GM21619 (cell line): Measurements from ENCODE around the gene ATXN1.
"Not testable (repeated sequence)": the region's sequence is repeated elsewhere in the genome, so short reads cannot be mapped to it uniquely, and the experiment has no call there.

Experiments
- ATAC-seq: cut with Tn5 transposase; IDR thresholded peaks from one replicate; pipeline ENCODE4 v1.9.1; 2021; ENCODE audit not compliant: unreplicated experiment

The ATXN1 gene

GRCh38 chr6:16404456-16404855 is 356.8 kb downstream of the ATXN1 start:
- no peak for ATAC-seq

DNA sequence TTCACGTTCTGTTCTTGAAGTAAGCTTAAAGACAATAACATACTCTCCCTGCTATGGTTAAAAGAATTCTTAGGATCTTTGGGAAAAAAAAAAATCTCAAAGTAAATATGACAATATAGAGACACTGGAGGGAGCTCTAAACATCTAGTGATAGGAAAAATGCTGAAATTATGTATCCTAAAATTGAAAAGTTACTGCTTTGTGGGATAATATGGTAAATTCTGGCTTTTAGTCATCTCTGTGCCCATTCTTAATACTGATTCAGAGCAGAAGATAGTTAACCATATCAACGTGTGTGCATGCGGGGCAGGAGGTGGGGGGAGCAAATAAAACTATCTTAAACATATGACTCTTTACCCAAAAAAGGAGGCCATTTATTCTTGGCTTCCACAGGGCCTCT is 357.4 kb downstream of the ATXN1 start:
- ATAC-seq = no peak

DNA sequence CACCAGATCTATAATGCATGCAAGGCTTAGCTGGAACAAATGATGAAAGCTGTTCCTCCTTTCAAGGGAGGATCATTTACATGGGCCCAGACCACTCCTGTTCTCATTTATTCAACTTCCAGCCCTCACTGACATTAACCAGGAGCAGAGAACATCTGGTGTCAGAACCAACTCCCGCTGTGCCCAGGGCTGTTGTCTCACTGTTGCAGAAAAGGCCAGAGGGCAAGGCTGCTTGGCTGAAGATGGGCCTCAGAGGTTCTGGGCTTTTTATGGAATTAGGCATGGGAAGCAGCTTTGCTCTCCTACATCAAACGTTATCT is 358.7 kb downstream of the ATXN1 start:
- ATAC-seq = no peak

DNA sequence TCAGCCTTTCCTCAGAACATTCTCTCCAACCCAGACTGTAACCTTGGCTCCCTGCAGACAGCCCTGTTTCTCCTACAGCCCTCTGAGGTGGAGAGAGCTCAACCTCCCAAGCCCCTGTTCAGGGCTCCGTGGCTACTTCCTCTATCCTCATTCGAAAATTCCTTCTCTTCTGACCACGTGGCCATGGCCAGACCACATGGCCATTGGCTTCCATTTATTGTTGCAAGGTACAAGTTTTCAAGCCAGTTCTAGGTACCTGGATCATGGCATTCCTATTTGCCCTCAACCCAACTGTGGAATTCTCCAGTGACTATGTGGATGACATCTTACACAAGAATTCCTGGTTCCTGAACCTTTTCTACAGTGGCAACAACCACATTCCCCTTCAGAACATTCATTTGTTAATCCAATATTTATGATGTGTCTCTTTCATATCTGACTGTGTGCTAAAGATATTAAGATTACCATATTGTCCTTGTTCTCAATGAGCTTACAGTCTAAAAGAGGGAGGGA is 361.0 kb downstream of the ATXN1 start:
- no peak for ATAC-seq

DNA sequence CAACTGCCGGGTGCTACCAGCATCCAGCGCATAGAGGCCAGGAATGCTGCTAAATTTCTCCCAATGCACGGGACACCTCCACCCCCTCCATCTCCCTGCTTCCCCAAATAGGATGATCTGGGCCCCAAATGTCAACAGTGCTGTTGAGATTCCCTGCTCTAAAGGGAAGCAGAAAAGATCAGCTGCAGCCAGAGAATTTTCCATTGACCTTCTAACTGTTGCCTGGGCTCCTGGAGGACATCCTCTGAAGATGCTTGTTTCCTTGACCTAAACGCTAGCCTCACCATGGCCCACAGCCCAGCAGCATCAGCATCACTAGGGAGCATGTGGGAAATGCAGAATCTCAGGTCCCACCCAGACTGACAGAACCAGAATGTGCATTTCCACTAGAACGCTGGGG is 361.6 kb downstream of the ATXN1 start:
- ATAC-seq = no peak

DNA sequence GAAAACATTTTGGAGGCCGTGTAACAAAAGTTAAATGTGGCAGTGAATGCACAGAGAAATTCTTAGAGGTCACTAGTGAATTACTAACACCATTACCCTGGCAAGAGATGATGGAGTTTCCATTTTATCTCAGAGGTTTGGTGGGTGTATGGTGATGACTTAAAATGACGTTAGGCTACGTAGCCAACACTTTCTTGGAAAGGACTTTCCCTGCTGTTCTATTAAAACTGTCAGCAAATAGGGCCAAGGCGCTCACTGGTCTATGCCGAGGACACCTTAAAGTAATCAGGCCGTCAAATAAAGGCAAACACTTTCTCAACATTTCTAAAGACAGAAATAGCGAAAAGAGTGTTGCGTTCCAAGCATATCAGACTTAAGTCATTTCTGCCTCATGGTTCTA is 362.1 kb downstream of the ATXN1 start:
- no peak for ATAC-seq

DNA sequence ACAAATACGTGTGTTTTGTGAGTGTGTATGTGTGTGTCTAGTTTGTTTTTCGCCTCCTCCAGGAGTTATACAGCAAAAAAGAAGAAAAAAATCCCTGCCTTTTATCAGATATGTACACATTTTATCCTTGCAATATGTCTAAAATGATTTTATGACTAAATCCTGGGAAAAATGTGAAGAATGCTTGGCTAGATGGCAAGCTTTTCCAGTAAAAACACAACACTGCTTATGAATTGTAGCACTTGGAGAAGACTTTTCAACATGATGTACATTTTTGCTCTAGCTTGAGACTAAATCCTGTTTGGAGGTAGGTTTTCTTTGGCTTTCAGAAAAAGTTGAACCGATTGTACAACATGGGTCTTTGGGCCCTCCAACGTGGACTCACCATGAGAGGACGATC is 362.7 kb downstream of the ATXN1 start:
- no peak for ATAC-seq

DNA sequence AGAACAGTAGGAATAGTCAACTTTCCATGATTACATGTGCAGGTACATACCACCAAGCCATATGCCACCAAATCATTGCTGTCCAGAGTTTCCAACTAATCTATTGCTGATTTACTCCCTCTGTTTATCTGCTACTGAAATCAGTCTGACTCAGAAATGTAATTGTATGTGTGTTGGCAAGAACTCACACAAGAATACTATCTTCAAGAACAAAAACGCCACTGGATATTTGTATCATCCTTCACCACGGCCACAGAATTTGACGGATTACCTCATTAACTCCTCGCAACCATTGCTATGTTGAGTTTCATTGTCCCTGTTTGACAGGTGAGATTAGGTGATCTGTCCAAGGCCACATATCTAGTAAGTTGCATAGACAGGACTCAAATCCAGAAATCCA is 363.6 kb downstream of the ATXN1 start:
- no peak for ATAC-seq

GRCh38 chr6:16396497-16397319 is 364.6 kb downstream of the ATXN1 start:
- no peak for ATAC-seq

GRCh38 chr6:16394632-16395031 is 366.6 kb downstream of the ATXN1 start:
- no peak for ATAC-seq

- no peak for ATAC-seq
Observed at GRCh38 chr6:16393326-16393725, 367.9 kb downstream of the ATXN1 start.

GRCh38 chr6:16392010-16392409 is 369.2 kb downstream of the ATXN1 start:
- ATAC-seq = no peak

GRCh38 chr6:16391451-16391912 is 369.8 kb downstream of the ATXN1 start:
- ATAC-seq = no peak

DNA sequence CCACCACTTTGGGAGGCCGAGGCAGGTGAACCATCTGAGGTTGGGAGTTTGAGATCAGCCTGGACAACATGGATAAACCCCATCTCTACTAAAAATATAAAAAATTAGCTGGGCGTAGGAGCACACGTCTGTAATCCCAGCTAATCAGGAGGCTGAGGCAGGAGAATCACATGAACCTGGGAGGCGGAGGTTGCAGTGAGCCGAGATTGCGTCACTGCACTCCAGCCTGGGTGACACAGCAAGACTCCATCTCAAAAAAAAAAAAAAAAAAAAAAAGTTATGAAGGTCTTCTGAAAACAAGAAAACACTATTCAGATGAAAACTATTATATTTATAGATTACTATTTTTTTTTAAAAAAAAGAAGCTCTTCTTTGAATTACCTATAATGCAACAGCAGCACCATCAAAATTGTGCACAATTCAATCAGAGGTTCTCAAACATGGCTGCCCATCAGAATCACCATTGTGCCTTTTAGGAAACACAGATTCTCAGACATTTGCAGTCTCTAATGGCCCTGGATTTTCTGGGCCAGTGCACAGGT is 370.3 kb downstream of the ATXN1 start:
- ATAC-seq = not testable (repeated sequence)

GRCh38 chr6:16389642-16390041 is 371.6 kb downstream of the ATXN1 start:
- ATAC-seq = no peak

- ATAC-seq = no peak
Observed at GRCh38 chr6:16388488-16388887, 372.8 kb downstream of the ATXN1 start.

DNA sequence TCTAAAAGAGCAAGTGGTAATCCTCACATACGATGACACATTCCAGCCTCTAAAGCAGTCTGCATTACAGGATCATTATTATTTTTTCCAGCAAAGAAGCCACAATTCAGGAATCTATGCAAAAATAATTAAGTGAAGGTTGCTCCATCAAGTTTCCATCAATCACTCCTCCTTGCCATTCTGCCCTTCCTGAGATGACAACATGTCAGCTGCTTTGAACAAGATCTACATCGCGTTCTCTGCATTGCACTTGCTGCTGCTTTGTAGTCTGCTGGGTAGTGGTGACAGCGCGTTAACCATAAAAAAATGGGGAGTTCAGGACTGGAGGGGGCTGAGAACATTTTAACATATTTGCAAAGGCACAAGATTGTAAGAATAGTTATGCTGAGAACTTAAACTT is 375.2 kb downstream of the ATXN1 start:
- ATAC-seq = no peak

GRCh38 chr6:16383607-16384206 is 377.6 kb downstream of the ATXN1 start:
- ATAC-seq = no peak

DNA sequence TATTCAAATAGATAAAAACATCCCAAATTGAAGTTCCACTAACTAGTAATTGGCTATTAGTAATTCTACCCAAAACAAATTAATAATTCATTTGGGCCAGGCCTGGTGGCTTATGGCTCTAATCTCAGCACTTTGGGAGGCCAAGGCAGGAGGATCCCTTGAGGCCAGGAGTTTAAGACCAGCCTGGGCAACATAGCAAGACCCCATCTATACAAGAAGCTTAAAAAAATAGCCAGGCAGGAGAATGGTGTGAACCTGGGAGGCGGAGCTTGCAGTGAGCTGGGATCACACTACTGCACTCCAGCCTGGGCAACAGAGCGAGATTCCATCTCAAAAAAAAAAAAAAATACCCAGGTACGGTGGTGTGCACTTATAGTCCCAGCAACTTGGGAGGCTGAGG is 379.3 kb downstream of the ATXN1 start:
- not testable (repeated sequence) for ATAC-seq

DNA sequence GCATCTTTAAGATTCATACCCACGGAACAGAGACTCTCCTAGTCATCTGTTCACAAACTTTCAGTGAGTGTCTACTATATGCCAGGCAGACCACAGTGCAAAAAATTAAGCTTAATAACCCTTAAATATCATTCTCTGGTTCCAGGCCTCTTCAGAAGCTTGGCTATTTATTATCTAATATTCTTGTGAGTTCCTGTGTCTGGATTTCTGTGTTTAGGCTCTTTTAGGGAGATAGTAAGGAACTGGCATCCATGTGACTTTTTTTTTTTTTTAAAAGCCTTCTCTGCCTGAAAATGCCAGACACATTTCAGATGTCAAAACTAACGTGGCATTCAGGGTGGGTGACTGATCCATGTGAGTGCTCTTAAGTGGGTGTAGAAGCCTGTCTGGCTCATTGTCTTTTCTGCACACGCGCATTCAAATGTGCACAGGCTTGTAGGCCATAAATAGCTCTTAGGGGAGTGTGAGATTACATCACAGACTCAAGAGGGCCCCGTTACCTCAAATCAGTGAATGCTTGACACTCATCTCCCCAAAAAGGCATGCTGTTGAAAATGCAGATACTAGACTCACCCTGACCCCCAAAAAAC is 380.9 kb downstream of the ATXN1 start:
- ATAC-seq = no peak

- not testable (repeated sequence) for ATAC-seq
Observed at GRCh38 chr6:16378360-16378759, 382.9 kb downstream of the ATXN1 start.

DNA sequence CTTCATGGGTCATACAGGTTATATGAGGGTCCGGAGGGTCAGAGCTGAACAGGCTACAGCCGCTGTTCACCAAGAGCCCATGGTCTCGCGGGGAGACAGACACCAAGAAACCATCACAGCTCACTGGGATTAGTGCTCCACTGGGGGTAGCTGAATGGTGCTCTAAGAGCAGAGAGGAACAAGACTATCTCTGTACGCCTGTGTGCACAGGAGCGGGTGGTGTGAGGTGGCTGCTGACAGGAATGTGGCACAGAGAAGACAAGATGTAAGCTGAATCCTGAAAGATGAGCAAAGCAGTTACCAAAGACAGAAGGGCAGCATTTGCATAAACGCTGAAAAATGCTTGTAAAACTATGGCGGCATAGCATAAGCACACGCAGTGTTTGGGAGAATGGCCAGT is 383.8 kb downstream of the ATXN1 start:
- no peak for ATAC-seq
